HPDE6-E6E7 (cell line): ENCODE results near the gene GAPT.

Experiments
- DNase-seq: peaks from one replicate; pipeline ENCODE4 v3.0.0; 2011; ENCODE audit warnings: missing footprints; ENCODE audit errors: extremely low spot score

GAPT gene

DNA sequence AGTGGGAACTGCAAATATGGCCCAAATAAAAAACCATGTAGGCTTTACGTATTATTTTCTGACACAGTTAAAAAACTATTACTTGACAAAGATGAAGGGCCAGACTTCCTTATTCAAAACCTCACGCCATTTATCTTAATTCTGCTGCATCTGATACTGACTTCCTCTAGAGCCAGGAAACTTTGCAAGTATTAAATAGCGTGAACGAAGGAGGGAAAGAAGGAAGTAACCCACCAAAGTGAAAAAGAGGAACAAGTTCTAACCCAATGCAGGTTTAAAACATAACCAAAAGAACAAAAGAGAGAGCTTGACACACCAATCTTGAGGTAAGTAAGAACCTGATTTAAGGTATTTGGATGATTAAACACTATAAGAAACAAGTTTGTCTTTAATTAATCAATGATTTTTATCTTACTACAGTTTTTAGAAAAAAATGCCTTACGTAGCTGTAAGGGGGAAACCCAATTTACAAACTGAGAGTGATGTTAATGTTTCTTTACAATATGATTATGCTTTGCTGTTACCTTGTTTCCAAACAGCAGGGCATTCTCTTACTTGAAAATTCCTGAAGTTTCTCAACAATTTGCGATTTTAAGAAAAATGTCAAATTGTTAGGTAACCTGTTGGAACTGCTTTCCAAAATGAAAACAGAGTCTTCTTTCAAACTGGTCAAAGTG lies at the start of gene GAPT:
TSS of gene GAPT (plus strand) at position 220 of the 677 bp plus-strand sequence. CDS start 3,102 bp downstream, outside the sequence.
- no peak for DNase-seq

DNA sequence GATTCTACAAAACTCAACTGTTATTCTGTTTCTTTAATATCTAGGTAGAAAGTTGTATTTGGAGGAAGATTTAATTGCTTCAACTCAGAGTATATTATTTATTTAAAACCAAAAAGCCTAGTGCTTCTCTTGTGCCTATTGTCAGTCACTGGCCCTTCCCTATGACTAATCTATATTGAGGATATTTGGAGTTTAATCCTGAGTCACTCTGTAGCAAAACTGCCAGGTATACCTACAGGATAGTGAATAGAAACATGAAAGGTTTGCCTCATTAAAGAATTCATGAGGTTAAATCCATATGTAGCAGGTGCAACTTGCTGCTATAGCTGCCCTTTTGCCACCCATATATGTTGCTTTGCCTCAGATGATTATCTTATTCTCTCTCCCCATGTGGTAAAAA lies 46.4 kb upstream of the GAPT start:
- no peak for DNase-seq

DNA sequence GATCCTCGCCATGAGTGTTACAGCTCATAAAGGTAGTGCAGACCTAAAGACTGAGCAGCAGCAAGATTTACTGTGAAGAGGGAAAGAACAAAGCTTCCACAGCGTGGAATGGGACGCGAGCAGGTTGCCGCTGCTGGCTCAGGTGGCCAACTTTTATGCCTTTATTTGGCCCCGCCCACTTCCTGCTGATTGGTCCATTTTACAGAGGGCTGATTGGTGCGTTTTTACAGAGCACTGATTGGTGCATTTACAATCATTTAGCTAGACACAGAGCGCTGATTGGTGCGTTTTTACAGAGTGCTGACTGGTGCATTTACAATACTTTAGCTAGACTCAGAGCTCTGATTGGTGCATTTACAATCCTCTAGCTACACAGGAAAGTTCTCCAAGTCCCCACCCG lies 45.2 kb upstream of the GAPT start:
- no peak for DNase-seq

GRCh38 chr5:58447226-58447625 lies 44.0 kb upstream of the GAPT start:
- no peak for DNase-seq

DNA sequence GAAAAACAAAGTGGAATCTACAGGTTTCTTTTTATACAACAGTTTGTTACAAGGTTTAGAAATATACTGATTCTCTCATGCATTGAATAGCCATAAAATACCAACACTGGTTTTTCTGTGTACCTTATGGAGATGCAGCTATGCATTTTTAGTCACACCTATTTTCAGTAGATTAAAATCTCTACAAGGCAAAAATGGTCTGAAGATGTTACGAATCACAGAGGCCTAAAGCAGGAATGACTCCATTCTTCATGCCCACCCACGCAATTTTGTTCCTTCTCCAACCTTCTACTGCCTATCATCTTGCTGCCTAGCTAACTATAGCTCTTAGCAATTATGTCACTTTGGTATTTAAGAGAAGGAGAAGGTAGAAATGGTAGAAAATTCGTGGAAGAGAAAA lies 41.2 kb upstream of the GAPT start:
- DNase-seq, result no peak

DNA sequence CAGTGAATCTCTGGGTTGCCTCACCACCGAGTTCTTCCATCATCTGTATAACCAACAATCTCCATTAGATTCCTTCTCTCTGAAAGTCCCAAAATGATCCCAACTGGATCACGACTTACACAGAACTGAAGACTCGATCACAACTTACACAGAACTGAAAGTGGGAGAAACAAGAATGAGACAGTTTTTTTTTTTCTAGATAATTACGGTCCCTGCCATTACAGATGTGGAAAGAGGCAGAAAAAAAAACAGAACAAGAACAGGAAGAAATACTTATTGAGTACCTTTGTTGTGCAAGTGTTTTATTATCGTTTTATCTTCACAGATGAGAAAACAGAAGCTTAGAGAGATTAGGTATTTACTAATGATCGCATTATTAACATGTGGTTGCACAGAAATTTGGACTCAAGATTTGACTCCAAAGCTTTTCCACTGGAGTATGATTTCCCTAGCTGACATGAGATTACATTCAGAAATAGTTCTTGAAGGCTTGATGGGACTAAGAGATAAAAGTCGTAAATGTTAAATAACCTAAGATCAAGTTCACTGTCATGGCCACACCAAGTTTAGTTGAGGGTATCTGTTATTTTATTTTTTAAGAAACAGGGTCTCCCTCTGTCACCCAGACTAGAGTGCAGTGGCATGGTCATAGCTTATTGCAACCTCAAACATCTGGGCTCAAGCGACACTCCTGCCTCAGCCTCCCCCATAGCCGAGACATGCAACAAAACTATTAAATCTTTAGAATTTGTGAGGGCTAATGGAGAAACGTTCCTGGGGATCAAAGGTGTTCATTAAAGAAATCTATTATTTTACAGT lies 40.2 kb upstream of the GAPT start:
- no peak for DNase-seq

DNA sequence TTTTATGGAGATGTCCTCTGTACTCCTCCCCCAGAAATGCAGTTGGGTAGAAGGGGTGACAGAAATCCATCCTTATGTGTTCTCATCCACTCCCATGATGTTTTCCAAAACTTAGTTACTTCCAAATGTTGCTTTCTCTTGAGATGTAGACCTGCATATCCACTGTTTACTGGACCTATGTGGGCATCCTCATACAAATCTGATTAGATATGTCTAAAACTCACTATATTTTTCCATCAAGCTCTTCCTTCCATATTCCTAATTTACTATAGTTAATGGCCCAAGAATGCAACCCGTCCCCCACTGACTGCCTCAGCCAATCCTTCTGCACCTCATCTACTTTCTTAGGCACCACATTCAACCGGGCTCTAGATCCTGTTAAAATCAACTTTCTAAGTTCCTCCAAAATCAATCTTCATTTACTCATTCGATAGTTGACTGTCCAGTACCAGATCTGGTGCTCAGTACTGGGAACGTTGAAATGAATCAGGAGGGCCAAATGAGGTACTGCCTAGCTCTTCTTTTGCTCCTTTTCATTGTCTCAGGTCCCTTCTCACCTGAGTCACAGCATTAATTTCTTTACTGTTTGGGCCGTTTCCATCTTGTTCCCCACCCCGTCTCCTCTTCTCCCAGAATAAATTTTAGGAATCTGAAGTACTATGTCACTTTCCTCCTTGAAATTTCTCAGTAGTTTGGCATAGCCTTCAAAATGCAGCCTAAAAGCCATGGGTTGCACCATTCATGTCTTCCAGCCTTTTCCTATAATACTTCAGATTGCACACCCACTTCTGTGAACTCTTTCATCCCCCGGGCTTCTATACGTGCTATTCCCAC lies 39.3 kb upstream of the GAPT start:
- no peak for DNase-seq

- DNase-seq, result no peak
Observed at GRCh38 chr5:58452566-58453258, 38.5 kb upstream of the GAPT start.

DNA sequence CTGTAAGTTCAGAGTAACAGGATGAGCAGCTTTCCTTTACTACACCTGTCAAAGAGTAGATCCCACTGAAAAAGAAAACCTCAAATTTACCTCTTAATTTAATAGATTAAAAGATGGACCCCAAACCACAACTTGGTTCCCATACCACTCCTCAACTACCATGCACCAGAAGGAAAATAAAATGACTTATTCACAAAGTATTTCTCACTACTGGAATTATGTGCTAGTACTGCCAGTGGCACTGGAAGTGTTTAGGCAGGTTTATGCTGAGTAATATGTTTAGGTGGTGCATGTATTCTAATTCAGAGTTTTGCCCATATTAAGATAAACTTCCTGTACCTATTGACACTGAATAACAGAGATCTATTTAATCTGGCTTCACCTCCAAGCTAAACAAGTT lies 37.9 kb upstream of the GAPT start:
- DNase-seq, result no peak

DNA sequence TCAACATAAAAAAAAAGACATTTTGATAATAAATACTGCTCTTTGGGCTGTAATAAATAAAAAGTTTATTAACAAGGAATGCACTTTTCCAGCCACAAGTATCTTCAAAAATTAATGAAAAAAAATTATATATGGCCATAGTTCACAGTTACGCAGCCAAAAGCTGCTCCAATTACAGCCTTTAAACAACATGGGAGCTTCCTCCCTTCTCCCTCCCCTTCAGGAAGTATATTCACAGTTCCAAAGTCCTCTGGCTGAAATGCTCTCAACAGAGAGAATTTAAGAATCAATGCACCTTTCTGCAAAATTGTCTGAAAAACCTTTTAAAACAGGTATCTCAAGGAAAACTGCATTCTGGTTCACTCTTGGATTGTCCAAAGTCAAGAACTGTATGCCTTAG lies 37.2 kb upstream of the GAPT start:
- no peak for DNase-seq

DNA sequence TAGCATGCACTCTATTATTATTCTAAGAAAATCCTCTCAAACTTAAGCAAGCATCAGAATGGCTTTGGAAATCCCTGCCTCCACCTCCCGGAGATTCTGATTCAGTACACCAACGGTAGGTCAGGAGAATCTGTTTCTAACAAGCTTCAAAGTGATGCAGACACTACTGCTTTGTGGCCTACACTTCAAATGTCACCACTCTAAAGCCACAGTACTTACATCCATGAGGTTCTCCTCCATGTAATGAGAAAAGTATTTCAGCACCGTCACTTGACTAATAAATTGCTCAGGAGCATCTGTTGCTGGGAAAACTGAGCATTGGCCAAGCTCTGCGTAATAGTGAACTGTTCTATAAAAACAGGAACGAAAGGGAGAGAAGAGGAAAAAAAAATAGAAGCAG lies 36.2 kb upstream of the GAPT start:
- DNase-seq, result no peak

DNA sequence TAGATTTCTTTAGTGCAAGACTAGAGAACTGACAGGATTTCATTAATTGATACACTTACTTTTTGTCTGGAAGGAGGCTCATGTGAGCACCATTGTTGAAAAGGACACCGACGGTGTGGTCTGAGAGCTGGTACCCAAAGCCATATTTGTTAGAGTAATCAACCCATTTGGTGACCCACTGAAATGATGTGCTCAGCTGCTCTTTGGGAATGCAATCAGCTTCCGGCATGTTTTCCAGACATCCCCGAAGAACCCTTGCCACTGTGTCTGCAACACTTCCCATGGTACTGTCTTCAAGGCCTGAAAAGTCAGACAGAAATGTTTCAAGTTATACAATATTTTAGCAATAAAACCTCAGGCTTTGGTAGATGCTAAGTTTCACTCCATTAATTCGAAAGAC lies 35.8 kb upstream of the GAPT start:
- no peak for DNase-seq

DNA sequence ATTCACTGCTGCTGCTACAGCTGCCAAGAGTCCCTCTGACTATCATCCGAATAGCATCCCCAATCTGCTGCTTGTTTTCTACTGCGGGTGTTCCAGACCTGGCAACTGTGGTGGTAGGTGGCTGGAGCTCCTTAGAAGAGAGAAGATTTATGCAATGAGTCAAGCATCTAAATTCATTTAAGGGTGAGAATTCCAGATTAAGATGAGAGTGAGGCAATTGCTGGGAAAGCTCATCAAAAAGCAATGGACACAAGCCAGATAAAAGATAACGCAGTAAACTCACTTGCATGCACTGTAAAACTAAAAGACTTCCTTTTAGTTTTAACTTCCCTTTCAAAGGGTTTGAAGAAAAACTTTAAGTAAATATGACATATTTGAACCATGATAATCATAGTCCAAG lies 35.2 kb upstream of the GAPT start:
- no peak for DNase-seq

DNA sequence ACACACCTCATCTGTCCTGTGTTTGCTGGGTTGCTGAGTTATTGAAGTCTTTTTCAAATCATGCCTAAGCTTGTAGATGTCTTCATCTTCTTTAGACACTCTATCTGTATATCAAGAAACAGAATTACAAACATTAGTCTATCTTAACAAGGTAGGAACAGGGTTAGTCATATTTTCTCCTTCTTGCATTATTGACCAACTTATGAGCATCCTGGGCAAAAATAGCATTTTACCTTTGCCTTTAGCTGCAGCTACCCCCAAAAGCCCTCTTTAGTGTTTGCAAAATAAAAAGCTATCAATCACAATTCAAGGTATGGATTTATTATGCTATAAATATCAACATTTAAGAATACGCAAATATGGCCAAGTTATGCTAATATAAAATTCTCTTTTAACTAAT lies 34.7 kb upstream of the GAPT start:
- DNase-seq, result no peak

GRCh38 chr5:58457050-58457449 lies 34.2 kb upstream of the GAPT start:
- DNase-seq, result no peak

- no peak for DNase-seq
Observed at GRCh38 chr5:58458141-58458742, 33.0 kb upstream of the GAPT start.

- DNase-seq, result no peak
Observed at GRCh38 chr5:58458743-58459145, 32.5 kb upstream of the GAPT start.

GRCh38 chr5:58459146-58460001 lies 31.9 kb upstream of the GAPT start:
- no peak for DNase-seq

DNA sequence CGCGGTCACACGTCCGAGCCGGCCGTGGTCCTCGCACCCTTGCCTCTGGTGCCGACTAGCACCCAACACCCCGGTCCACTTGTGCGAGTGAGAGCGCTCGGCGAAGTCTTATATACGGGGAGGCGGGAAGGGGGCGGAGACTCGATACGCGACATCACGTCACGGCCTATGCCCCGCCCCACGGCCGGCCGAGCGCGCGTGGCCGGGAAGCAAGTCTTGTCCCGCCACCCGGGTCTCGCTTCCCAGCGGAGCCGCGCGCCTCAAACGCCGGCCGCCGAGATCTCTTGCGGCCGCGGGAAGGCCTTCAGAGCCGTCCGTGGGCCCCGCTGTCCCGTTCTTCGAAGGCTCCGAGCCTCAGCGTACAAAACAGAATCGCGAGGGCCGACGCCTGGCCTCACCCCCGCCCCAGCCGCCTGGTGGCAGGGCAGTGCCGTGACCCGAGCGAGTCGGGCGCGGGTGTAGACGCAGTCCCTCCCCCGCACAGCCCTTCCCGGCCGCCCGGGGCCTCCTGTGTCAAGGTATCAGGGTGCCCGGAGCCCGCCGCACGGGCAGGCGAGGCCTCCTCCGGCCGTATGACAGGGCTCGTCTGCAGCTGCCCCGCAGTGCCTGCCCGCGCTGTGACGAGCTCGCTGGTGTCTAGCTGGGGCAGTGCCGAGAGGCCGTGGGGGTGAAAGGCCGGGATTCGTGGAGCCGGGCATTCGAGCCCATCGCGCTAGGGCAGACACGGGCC lies 31.1 kb upstream of the GAPT start, which contains the start of gene PLK2:
TSS of gene PLK2 (minus strand) at position 85 of the 730 bp plus-strand sequence. CDS start 127 bp downstream, outside the sequence.
- DNase-seq, result peak; percentile 74
